ENCODE results near the gene EIF4E1B.

- TF ChIP-seq SUZ12 (IDR thresholded peaks at IDR 0.05) (no peak), FOXA1 (IDR thresholded peaks at IDR 0.05) (no peak), FOXM1 (IDR thresholded peaks at IDR 0.05; ENCODE audit: borderline replicate concordance) (no peak), PKNOX1 (IDR thresholded peaks at IDR 0.05) (no peak), ELF4 (IDR thresholded peaks at IDR 0.05) (no peak)
Observed at GRCh38 chr5:176658007-176658599, 27.6 kb downstream of the EIF4E1B start.

Measured in HEK293T (cell line).